Calu3 (cell line): ENCODE measurements around the gene ZG16. TPM values are rescaled to one million over a fixed set of nuclear protein-coding genes. Genes with fewer than 3 reads are reported as not detected.
"Not testable (repeated sequence)": the region's sequence is repeated elsewhere in the genome, so short reads cannot be mapped to it uniquely, and the experiment has no call there.

Source experiments
- BruUV-seq: library from RNA; stranded (reverse); fragments of 400-500 nt; replicated peaks from 2 replicates; lab custom pipeline; 2021; lab: Mats Ljungman, UMichigan
- CTCF ChIA-PET: fragments of 300-600 bp; sonication (Branson Sonifier 250); formaldehyde crosslinking; loops from one replicate; lab custom pipeline; 2022; ENCODE audit warnings: antibody characterized with exemption; lab: Charles Lee
- DNase-seq: peaks from one replicate; pipeline ENCODE4 v3.0.0; 2022
- H3K27ac Mint-ChIP-seq: one replicate; pipeline ENCODE4 v1.8.0; 2022; ENCODE audit warnings: mixed read lengths; ENCODE audit not compliant: unreplicated experiment
- H3K27me3 Mint-ChIP-seq: one replicate; pipeline ENCODE4 v1.8.0; 2022; ENCODE audit warnings: mixed read lengths; ENCODE audit not compliant: unreplicated experiment
- H3K36me3 Mint-ChIP-seq: one replicate; pipeline ENCODE4 v1.8.0; 2022; ENCODE audit warnings: mild to moderate bottlenecking, moderate library complexity, mixed read lengths; ENCODE audit not compliant: insufficient read depth, unreplicated experiment
- H3K4me1 Mint-ChIP-seq: one replicate; pipeline ENCODE4 v1.8.0; 2022; ENCODE audit warnings: mild to moderate bottlenecking, low read depth, mixed read lengths; ENCODE audit not compliant: unreplicated experiment
- H3K4me3 Mint-ChIP-seq: one replicate; pipeline ENCODE4 v1.8.0; 2022; ENCODE audit warnings: mild to moderate bottlenecking, low read depth, moderate library complexity, mixed read lengths; ENCODE audit not compliant: unreplicated experiment
- H3K9me3 Mint-ChIP-seq: one replicate; pipeline ENCODE4 v1.8.0; 2022; ENCODE audit warnings: low read depth, mixed read lengths; ENCODE audit not compliant: unreplicated experiment
- CTCF ChIP-seq: fragments of 200-600 bp; IDR thresholded peaks from one replicate; pipeline ENCODE4 v1.8.0; 2022; ENCODE audit warnings: antibody characterized with exemption; ENCODE audit not compliant: unreplicated experiment
- intact Hi-C: fragments of 100-400 bp; cut with micrococcal nuclease; formaldehyde crosslinking; loops from one replicate; pipeline ENCODE4 v1.10.0; 2022; ENCODE audit not compliant: unreplicated experiment
- total RNA-seq: library from RNA; stranded (reverse); gene quantifications from 2 replicates; pipeline ENCODE4 v1.2.3, GENCODE V29; 2022

The ZG16 gene
- total RNA-seq, 1 experiment from 2014 or later = not detected

- Mint-ChIP-seq H3K4me1 (no peaks in the 10 kb centered on the region), H3K36me3 (no peaks in the 10 kb centered on the region), H3K27ac (no peak overlapping the region), H3K9me3 (no peaks in the 10 kb centered on the region), H3K4me3 (no peak overlapping the region), H3K27me3 (peaks cover 10% of the 10 kb centered on the region)
- no TSS peak for BruUV-seq
- DNase-seq = no peak
- TF ChIP-seq CTCF = no peak
- CTCF ChIA-PET = interaction anchor here (0.7 kb wide), 1 partner anchor 262 kb away, joined by 3 read pairs; no protein-coding TSS in a partner anchor
- intact Hi-C loops = no loop called here
Observed at GRCh38 chr16:29747947-29748759, 29.9 kb upstream of the ZG16 start.

- DNase-seq, H3K36me3 Mint-ChIP-seq, H3K9me3 Mint-ChIP-seq, H3K27ac Mint-ChIP-seq, H3K4me1 Mint-ChIP-seq, intact Hi-C loops, BruUV-seq, H3K4me3 Mint-ChIP-seq: not testable (repeated sequence)
- peaks cover 10% of the 10 kb centered on the region for H3K27me3 Mint-ChIP-seq
- CTCF ChIA-PET = interaction anchor here (0.7 to 1.1 kb wide), 2 partner anchors 48 to 261 kb away, joined by 3 read pairs; no protein-coding TSS in a partner anchor
Observed at GRCh38 chr16:29748760-29749149, 29.3 kb upstream of the ZG16 start.

- H3K4me3 Mint-ChIP-seq = no peak overlapping the region
- no peaks in the 10 kb centered on the region for H3K9me3 Mint-ChIP-seq
- CTCF ChIA-PET = interaction anchor here (1.1 to 1.4 kb wide), 2 partner anchors 15 to 25 kb away, joined by 3 read pairs; no protein-coding TSS in a partner anchor
- DNase-seq = no peak
- no peak overlapping the region for H3K27ac Mint-ChIP-seq
- no peak for TF ChIP-seq CTCF
- peaks cover 8% of the 10 kb centered on the region for H3K4me1 Mint-ChIP-seq
- no TSS peak for BruUV-seq
- intact Hi-C loops = no loop called here
- H3K27me3 Mint-ChIP-seq = no peaks in the 10 kb centered on the region
- H3K36me3 Mint-ChIP-seq = no peaks in the 10 kb centered on the region
Observed at GRCh38 chr16:29753516-29753915, 24.5 kb upstream of the ZG16 start.

- CTCF ChIA-PET = interaction anchor here (1.0 kb wide), 1 partner anchor 9 kb away, joined by 3 read pairs; no protein-coding TSS in a partner anchor
- no peak for TF ChIP-seq CTCF
- H3K4me1 Mint-ChIP-seq = peaks cover 8% of the 10 kb centered on the region
- DNase-seq = no peak
- no peaks in the 10 kb centered on the region for H3K36me3 Mint-ChIP-seq
- intact Hi-C loops = no loop called here
- no peaks in the 10 kb centered on the region for H3K9me3 Mint-ChIP-seq
- no peak overlapping the region for H3K27ac Mint-ChIP-seq
- no TSS peak for BruUV-seq
- H3K27me3 Mint-ChIP-seq = no peaks in the 10 kb centered on the region
- no peak overlapping the region for H3K4me3 Mint-ChIP-seq
Observed at GRCh38 chr16:29756654-29757053, 21.4 kb upstream of the ZG16 start.

- H3K4me3 Mint-ChIP-seq, H3K4me1 Mint-ChIP-seq, BruUV-seq, CTCF ChIA-PET, intact Hi-C loops, H3K9me3 Mint-ChIP-seq, H3K36me3 Mint-ChIP-seq, H3K27ac Mint-ChIP-seq, DNase-seq, H3K27me3 Mint-ChIP-seq: not testable (repeated sequence)
Observed at GRCh38 chr16:29757086-29757485, 21.0 kb upstream of the ZG16 start.
